K562 (cell line): ENCODE results near the gene ZBTB14. TPM values are rescaled to one million over a fixed set of nuclear protein-coding genes. Genes with fewer than 3 reads are reported as not detected.

ENCODE experiments used
- ATF1 ChIP-seq, 2 experiments: fragments of 450-650 bp in 1 of 2; IDR thresholded peaks; 2 replicates each; pipeline ENCODE4 v1.6.1; 2016; ENCODE audit warnings: missing compliant biosample characterization in 1 of 2, missing genetic modification characterization in 1 of 2
- CHD2 ChIP-seq: IDR thresholded peaks from 2 replicates; pipeline ENCODE4 v1.6.1; 2011; ENCODE audit warnings: low read depth, low read length
- CREM ChIP-seq: IDR thresholded peaks from 2 replicates; pipeline ENCODE4 v1.6.1; 2014; ENCODE audit warnings: antibody characterized with exemption, low read depth
- CSDE1 ChIP-seq, 2 experiments: fragments of 450-650 bp; IDR thresholded peaks; 2 replicates each; pipeline ENCODE4 v1.6.1; 2016; ENCODE audit warnings: mild to moderate bottlenecking in 1 of 2
- DPF2 ChIP-seq: fragments of 450-650 bp; IDR thresholded peaks from 2 replicates; pipeline ENCODE4 v1.6.1; 2016
- EHMT2 ChIP-seq: fragments of 450-650 bp; IDR thresholded peaks from 2 replicates; pipeline ENCODE4 v1.6.1; 2018; ENCODE audit warnings: antibody characterized with exemption
- HDAC1 ChIP-seq, 2 experiments: fragments of 450-650 bp; IDR thresholded peaks; 2 replicates each; pipeline ENCODE4 v1.6.1; 2016 to 2017; ENCODE audit warnings: inconsistent platforms in 1 of 2, mild to moderate bottlenecking in 1 of 2, moderate library complexity in 1 of 2
- ILF3 ChIP-seq: fragments of 450-650 bp; IDR thresholded peaks from 2 replicates; pipeline ENCODE4 v1.6.1; 2018; ENCODE audit warnings: antibody characterized with exemption, mild to moderate bottlenecking, moderate library complexity, borderline replicate concordance
- KAT8 ChIP-seq: fragments of 450-650 bp; IDR thresholded peaks from 2 replicates; pipeline ENCODE4 v1.6.1; 2016; ENCODE audit warnings: low read depth, mild to moderate bottlenecking
- NR1H2 ChIP-seq: sonication (generic); formaldehyde crosslinking; IDR thresholded peaks from 2 replicates; pipeline ENCODE4 v1.4.0; 2020; ENCODE audit warnings: mild to moderate bottlenecking, missing genetic modification reagents
- PHF20 ChIP-seq: fragments of 450-650 bp; IDR thresholded peaks from 2 replicates; pipeline ENCODE4 v1.6.1; 2018; ENCODE audit not compliant: partially characterized antibody
- PHF8 ChIP-seq: fragments of 200-600 bp; sonication (generic); IDR thresholded peaks from 2 replicates; pipeline ENCODE4 v1.6.1; 2012; ENCODE audit warnings: mixed run types, mild to moderate bottlenecking, inconsistent platforms, low read length, moderate library complexity, borderline replicate concordance
- POLR2AphosphoS5 ChIP-seq: IDR thresholded peaks from 2 replicates; pipeline ENCODE4 v1.6.1; 2011; ENCODE audit warnings: mild to moderate bottlenecking, low read depth, low read length, moderate library complexity; ENCODE audit not compliant: control insufficient read depth, insufficient read depth
- POLR2H ChIP-seq: IDR thresholded peaks from 2 replicates; pipeline ENCODE4 v1.6.1; 2016; ENCODE audit warnings: missing genetic modification characterization, low read depth, mild to moderate bottlenecking, control low read depth, missing compliant biosample characterization, moderate library complexity
- POLR3G ChIP-seq: IDR thresholded peaks from 2 replicates; pipeline ENCODE4 v1.6.1; 2011; ENCODE audit not compliant: insufficient read length, insufficient replicate concordance; ENCODE audit errors: extremely low read depth
- PRDM10 ChIP-seq: fragments of 450-650 bp; IDR thresholded peaks from 2 replicates; pipeline ENCODE4 v1.6.1; 2018; ENCODE audit not compliant: partially characterized antibody
- PURB ChIP-seq: sonication (generic); formaldehyde crosslinking; IDR thresholded peaks from 2 replicates; pipeline ENCODE4 v1.9.0; 2021; ENCODE audit warnings: low read depth, mild to moderate bottlenecking, missing genetic modification reagents
- RUNX1 ChIP-seq: sonication (generic); IDR thresholded peaks from 2 replicates; pipeline ENCODE4 v1.6.1; 2016; ENCODE audit warnings: antibody characterized with exemption, low read depth
- SUPT5H ChIP-seq: fragments of 450-650 bp; IDR thresholded peaks from 2 replicates; pipeline ENCODE4 v1.6.1; 2016
- TOE1 ChIP-seq, 2 experiments: fragments of 450-650 bp in 1 of 2; sonication (generic) in 1 of 2; formaldehyde crosslinking in 1 of 2; IDR thresholded peaks; 2 replicates each; pipeline versions ENCODE4 v1.7.1 to v1.8.0; 2016 to 2022; ENCODE audit warnings: borderline replicate concordance in 2 of 2, mild to moderate bottlenecking in 2 of 2, antibody characterized with exemption in 1 of 2, inconsistent platforms in 1 of 2, low read depth in 1 of 2, missing genetic modification reagents in 1 of 2, moderate library complexity in 1 of 2
- ZC3H8 ChIP-seq: fragments of 450-650 bp; IDR thresholded peaks from 2 replicates; pipeline ENCODE4 v1.6.1; 2017
- ZNF511 ChIP-seq: sonication (generic); formaldehyde crosslinking; IDR thresholded peaks from 2 replicates; pipeline ENCODE4 v1.8.0; 2022; ENCODE audit warnings: mild to moderate bottlenecking, missing genetic modification reagents
- ZNF830 ChIP-seq: fragments of 250-450 bp; sonication (Bioruptor Pico); IDR thresholded peaks from 2 replicates; pipeline ENCODE4 v1.5.0; 2021; ENCODE audit warnings: mild to moderate bottlenecking
- polyA plus RNA-seq, 8 experiments: library from polyadenylated mRNA; depleted of rRNA in 4 of 8; stranded (reverse) in 5 of 8; unstranded in 3 of 8; fragments of >200 nt; fragmentation: Nextera tagmentation in 2 of 8; fragmentation: Illumina TruSeq in 1 of 8; extraction: Ambion mirVana in 2 of 8; extraction: Trizol in 1 of 8; gene quantifications; 2 replicates each; pipeline versions ENCODE4 v1.2.1 to v1.2.3, GENCODE V29; 2011 to 2014; ENCODE audit warnings: inconsistent platforms in 1 of 8, missing spikeins in 1 of 8
- total RNA-seq, 7 experiments: library from RNA; depleted of rRNA in 6 of 7; stranded (reverse); fragments of >200 nt in 6 of 7; fragmentation: Illumina TruSeq in 2 of 7; extraction: Trizol in 2 of 7; gene quantifications; 2 replicates each; pipeline versions ENCODE4 v1.2.1 to v1.2.3, GENCODE V29; 2011 to 2021; ENCODE audit warnings: low replicate concordance in 1 of 7
- TF ChIP-seq, protein P1 (sequence below): IDR thresholded peaks from 2 replicates; pipeline ENCODE4 v1.6.1; 2012; ENCODE audit warnings: low read depth, low read length, improper control_type of control experiment, borderline replicate concordance

ZBTB14 gene
- total and polyA plus RNA-seq, 9 of the 15 experiments (the other 6 are each of a cell fraction or from before 2014, with no cell fraction given) = 2.8 to 12.6 (median 9.0) TPM

DNA sequence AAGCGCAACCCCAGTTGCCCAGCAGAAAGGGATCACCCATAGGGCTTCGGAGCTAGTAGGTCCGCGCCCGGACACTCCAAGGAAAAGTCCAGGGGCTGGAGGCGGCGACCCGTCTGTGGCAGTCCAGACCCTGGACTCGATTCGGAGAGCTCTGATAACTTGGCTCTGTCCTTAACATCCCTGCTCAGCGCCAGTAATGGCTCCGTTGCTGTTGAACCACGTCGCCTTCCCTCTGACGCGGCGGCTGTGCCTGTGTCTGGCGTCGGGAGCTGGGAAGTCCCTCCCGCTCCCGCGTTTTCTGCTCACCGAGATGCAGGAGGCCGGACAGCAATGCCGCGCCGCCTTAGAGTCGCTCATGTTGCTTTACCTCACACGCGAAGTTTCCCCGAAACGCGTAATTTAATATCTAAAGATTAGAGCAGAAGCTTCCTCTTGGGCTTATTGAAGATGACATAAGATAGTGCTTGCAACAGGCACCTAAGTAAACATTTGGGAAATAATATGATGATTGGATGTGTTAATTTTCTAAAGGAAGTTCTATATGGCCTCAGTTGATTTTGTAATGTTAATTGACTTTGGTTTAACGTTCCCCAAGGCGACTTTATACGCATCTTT lies 1.3 kb upstream of the ZBTB14 start (continued):
- TF ChIP-seq PHF20 = peak; percentile 84
- TF ChIP-seq KAT8 = peak; percentile 27; the same call in 1 of the 2 replicates
- TF ChIP-seq HDAC1 (IDR thresholded peaks at IDR 0.05) = peak in 1 of 2 experiments; percentile 26; a peak in 1 of 4 replicates
- peak; percentile 82 for TF ChIP-seq SUPT5H
- TF ChIP-seq ILF3 = no peak
- no peak for TF ChIP-seq POLR3G
- TF ChIP-seq CREM = peak; percentile 98
- TF ChIP-seq POLR2AphosphoS5 = peak; percentile 52; the same call in 1 of the 2 replicates
- TF ChIP-seq PRDM10 = peak; percentile 14
- 0 out of 2 replicates have a peak, but pooled peaks have one; percentile 24 for TF ChIP-seq DPF2
- TF ChIP-seq ZNF511 (CRISPR knock-in tag) = peak; percentile 89; the same call in 1 of the 2 replicates
- TF ChIP-seq POLR2H (tag) = peak; percentile 70
- no peak for TF ChIP-seq ZC3H8
- TF ChIP-seq CSDE1 (IDR thresholded peaks at IDR 0.05) = peak in 1 of 2 experiments; percentile 36; a peak in 1 of 4 replicates
- peak; percentile 37; the same call in 1 of the 2 replicates for TF ChIP-seq EHMT2
- TF ChIP-seq ATF1 (CRISPR knock-in tag; IDR thresholded peaks at IDR 0.05) = peak; percentile 86
- peak; percentile 97 for TF ChIP-seq ATF1 (tag; IDR thresholded peaks at IDR 0.05)
- no peak for TF ChIP-seq PURB (CRISPR knock-in tag)
- peak; percentile 37; the same call in 1 of the 2 replicates for TF ChIP-seq PHF8
- TF ChIP-seq RUNX1 = no peak
- TF ChIP-seq, protein P1, sequence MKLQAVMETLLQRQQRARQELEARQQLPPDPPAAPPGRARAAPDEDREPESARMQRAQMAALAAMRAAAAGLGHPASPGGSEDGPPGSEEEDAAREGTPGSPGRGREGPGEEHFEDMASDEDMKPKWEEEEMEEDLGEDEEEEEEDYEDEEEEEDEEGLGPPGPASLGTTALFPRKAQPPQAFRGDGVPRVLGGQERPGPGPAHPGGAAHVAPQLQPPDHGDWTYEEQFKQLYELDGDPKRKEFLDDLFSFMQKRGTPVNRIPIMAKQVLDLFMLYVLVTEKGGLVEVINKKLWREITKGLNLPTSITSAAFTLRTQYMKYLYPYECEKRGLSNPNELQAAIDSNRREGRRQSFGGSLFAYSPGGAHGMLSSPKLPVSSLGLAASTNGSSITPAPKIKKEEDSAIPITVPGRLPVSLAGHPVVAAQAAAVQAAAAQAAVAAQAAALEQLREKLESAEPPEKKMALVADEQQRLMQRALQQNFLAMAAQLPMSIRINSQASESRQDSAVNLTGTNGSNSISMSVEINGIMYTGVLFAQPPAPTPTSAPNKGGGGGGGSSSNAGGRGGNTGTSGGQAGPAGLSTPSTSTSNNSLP = no peak
- 0 out of 2 replicates have a peak, but pooled peaks have one; percentile 28 for TF ChIP-seq NR1H2 (CRISPR knock-in tag)
- peak; percentile 38; the same call in 1 of the 2 replicates for TF ChIP-seq TOE1 (IDR thresholded peaks at IDR 0.05; ENCODE audit: borderline replicate concordance)
- no peak for TF ChIP-seq TOE1 (CRISPR knock-in tag; IDR thresholded peaks at IDR 0.05; ENCODE audit: borderline replicate concordance, low read depth)
- TF ChIP-seq CHD2 = peak; percentile 66; the same call in 1 of the 2 replicates
- peak; percentile 82; the same call in 1 of the 2 replicates for TF ChIP-seq ZNF830 (CRISPR knock-in tag)
